PC-9 (cell line): ENCODE results near the gene MYH6. TPM values are rescaled to one million over a fixed set of nuclear protein-coding genes. Genes with fewer than 3 reads are reported as not detected.

Source experiments
- BruUV-seq: library from RNA; stranded (reverse); fragments of 400-500 nt; replicated peaks from 2 replicates; lab custom pipeline; 2021; lab: Mats Ljungman, UMichigan
- CTCF ChIA-PET: fragments of 300-600 bp; sonication (Branson Sonifier 250); formaldehyde crosslinking; loops from one replicate; lab custom pipeline; 2022; ENCODE audit warnings: antibody characterized with exemption; lab: Charles Lee
- POLR2A ChIA-PET: fragments of 300-600 bp; sonication (Branson Sonifier 250); formaldehyde crosslinking; loops from one replicate; lab custom pipeline; 2022; ENCODE audit warnings: antibody characterized with exemption; ENCODE audit not compliant: unreplicated experiment; lab: Charles Lee
- DNase-seq, 2 experiments: peaks; one replicate each; pipeline versions ENCODE4 v3.0.0 to v3.0.0-alpha.2; 2015 to 2022; ENCODE audit warnings: mixed read lengths in 1 of 2
- H2AFZ ChIP-seq: fragments of 200-600 bp; sonication (generic); 2 replicates; pipeline ENCODE4 v1.8.1; 2017; ENCODE audit warnings: antibody characterized with exemption
- H3F3A ChIP-seq: fragments of 200-600 bp; sonication (generic); 2 replicates; pipeline ENCODE4 v1.8.1; 2017; ENCODE audit warnings: antibody characterized with exemption, mild to moderate bottlenecking, low read depth; ENCODE audit not compliant: insufficient read depth
- H3K27ac ChIP-seq: fragments of 200-600 bp; sonication (generic); 2 replicates; pipeline ENCODE4 v1.6.1; 2016; ENCODE audit warnings: mixed run types
- H3K27me3 ChIP-seq: fragments of 200-600 bp; sonication (generic); 2 replicates; pipeline ENCODE4 v1.6.1; 2016; ENCODE audit warnings: low read depth, mixed run types; ENCODE audit not compliant: insufficient read depth
- H3K36me3 ChIP-seq: fragments of 200-600 bp; sonication (generic); 2 replicates; pipeline ENCODE4 v1.6.1; 2016; ENCODE audit warnings: low read depth, mixed run types
- H3K4me1 ChIP-seq: fragments of 200-600 bp; sonication (generic); replicated peaks from 2 replicates; pipeline ENCODE4 v1.6.1; 2016; ENCODE audit warnings: mixed run types; ENCODE audit not compliant: insufficient read depth
- H3K4me2 ChIP-seq: fragments of 200-600 bp; sonication (generic); 2 replicates; pipeline ENCODE4 v1.6.1; 2017; ENCODE audit warnings: mixed run types
- H3K4me3 ChIP-seq: fragments of 200-600 bp; sonication (generic); 2 replicates; pipeline ENCODE4 v1.6.1; 2016; ENCODE audit warnings: mixed run types
- H3K79me2 ChIP-seq: fragments of 200-600 bp; sonication (generic); 2 replicates; pipeline ENCODE4 v1.6.1; 2017; ENCODE audit warnings: low read depth, mixed run types
- H3K9me2 ChIP-seq: fragments of 200-600 bp; sonication (generic); 2 replicates; pipeline ENCODE4 v1.8.1; 2017; ENCODE audit warnings: mild to moderate bottlenecking; ENCODE audit not compliant: insufficient read depth
- H3K9me3 ChIP-seq: fragments of 200-600 bp; sonication (generic); 2 replicates; pipeline ENCODE4 v1.8.1; 2016; ENCODE audit warnings: low read depth; ENCODE audit not compliant: insufficient read depth
- H4K20me1 ChIP-seq: fragments of 200-600 bp; sonication (generic); 2 replicates; pipeline ENCODE4 v1.8.1; 2017; ENCODE audit not compliant: insufficient read depth
- EZH2 ChIP-seq: fragments of 200-600 bp; sonication (generic); IDR thresholded peaks from 2 replicates; pipeline ENCODE4 v1.8.0; 2017; ENCODE audit warnings: antibody characterized with exemption, low read depth
- intact Hi-C: fragments of 100-400 bp; cut with micrococcal nuclease; formaldehyde crosslinking; loops from one replicate; pipeline ENCODE4 v1.10.0; 2022; ENCODE audit not compliant: unreplicated experiment
- total RNA-seq: library from RNA; stranded (reverse); gene quantifications from 2 replicates; pipeline ENCODE4 v1.2.3, GENCODE V29; 2021
- TF ChIP-seq, protein P1 (sequence below): fragments of 200-600 bp; sonication (generic); conservative IDR thresholded peaks from 2 replicates; pipeline ENCODE4 v1.6.1; 2017; ENCODE audit warnings: mixed run types, antibody characterized with exemption, mild to moderate bottlenecking, moderate library complexity

MYH6 gene
- total RNA-seq, 1 experiment from 2014 or later = not detected

DNA sequence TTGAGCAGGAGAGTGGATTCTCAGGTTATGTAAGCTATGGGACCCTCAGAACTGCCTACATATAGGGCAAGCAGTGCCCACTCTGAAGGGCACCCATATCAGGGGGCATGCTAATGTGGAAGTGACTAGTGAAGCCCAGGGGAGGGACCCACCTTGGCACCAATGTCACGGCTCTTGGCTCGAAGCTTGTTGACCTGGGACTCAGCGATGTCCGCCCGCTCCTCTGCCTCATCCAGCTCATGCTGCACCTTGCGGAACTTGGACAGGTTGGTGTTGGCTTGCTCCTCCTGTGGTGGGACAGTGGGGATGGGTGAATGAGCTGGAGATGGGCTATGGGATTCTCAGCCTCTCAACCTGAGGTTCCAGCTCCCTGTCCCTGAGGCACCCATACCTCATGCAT is 25.8 kb downstream of the MYH6 start:
- no peaks in the 10 kb centered on the region for H3K36me3 ChIP-seq
- H3F3A ChIP-seq = no peaks in the 10 kb centered on the region
- H3K27me3 ChIP-seq = peaks cover 72% of the 10 kb centered on the region
- H4K20me1 ChIP-seq = no peaks in the 10 kb centered on the region
- no peak overlapping the region for H3K4me3 ChIP-seq
- BruUV-seq = no TSS peak
- no peaks in the 10 kb centered on the region for H3K4me1 ChIP-seq
- no peaks in the 10 kb centered on the region for H3K79me2 ChIP-seq
- H3K9me2 ChIP-seq = no peaks in the 10 kb centered on the region
- ChIA-PET CTCF (no interaction called here), POLR2A (no interaction called here)
- no peak for DNase-seq
- H3K27ac ChIP-seq = no peak overlapping the region
- TF ChIP-seq, protein P1, sequence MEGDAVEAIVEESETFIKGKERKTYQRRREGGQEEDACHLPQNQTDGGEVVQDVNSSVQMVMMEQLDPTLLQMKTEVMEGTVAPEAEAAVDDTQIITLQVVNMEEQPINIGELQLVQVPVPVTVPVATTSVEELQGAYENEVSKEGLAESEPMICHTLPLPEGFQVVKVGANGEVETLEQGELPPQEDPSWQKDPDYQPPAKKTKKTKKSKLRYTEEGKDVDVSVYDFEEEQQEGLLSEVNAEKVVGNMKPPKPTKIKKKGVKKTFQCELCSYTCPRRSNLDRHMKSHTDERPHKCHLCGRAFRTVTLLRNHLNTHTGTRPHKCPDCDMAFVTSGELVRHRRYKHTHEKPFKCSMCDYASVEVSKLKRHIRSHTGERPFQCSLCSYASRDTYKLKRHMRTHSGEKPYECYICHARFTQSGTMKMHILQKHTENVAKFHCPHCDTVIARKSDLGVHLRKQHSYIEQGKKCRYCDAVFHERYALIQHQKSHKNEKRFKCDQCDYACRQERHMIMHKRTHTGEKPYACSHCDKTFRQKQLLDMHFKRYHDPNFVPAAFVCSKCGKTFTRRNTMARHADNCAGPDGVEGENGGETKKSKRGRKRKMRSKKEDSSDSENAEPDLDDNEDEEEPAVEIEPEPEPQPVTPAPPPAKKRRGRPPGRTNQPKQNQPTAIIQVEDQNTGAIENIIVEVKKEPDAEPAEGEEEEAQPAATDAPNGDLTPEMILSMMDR = no peak
- no peak for TF ChIP-seq EZH2
- H3K9me3 ChIP-seq = no peaks in the 10 kb centered on the region
- H3K4me2 ChIP-seq = no peak overlapping the region
- intact Hi-C loops = no loop called here
- H2AFZ ChIP-seq = no peak overlapping the region

DNA sequence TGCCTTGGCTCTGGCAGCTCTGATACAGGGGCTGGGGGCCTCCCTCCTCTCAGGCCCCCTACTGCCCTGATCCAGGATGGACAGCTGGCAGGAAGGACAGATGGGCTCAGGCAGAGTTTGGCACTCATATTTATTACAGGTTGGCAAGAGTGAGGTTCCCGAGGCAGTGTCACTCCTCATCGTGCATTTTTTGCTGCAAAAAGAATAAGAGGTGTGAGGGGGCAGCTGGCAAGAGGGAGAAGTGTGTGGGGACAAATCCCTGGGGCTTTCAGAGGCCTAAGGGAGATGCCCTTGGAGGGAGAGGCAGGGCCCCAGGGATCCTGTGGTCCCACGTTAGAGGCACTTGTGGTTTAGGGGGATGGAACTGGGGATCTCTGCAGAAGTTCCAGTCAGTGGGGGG is 26.2 kb downstream of the MYH6 start:
- ChIA-PET CTCF (no interaction called here), POLR2A (no interaction called here)
- intact Hi-C loops = loop anchor here (2.0 kb wide), 1 partner anchor 261 kb away; no protein-coding TSS in a partner anchor

GRCh38 chr14:23380976-23381375 is 27.1 kb downstream of the MYH6 start:
- H3K36me3 ChIP-seq = no peaks in the 10 kb centered on the region
- intact Hi-C loops = loop anchor here (1.0 to 2.0 kb wide), 3 partner anchors 53 to 260 kb away; no protein-coding TSS in a partner anchor
- CTCF ChIA-PET = interaction anchor here (0.5 kb wide), 1 partner anchor 60 kb away, joined by 6 read pairs; the partner anchor contains the start of gene PABPN1
- H3K9me3 ChIP-seq = no peaks in the 10 kb centered on the region
- H3K4me1 ChIP-seq = no peaks in the 10 kb centered on the region
- no TSS peak for BruUV-seq
- H3K79me2 ChIP-seq = no peaks in the 10 kb centered on the region
- POLR2A ChIA-PET = no interaction called here
- no peak overlapping the region for H3K4me2 ChIP-seq
- H3F3A ChIP-seq = no peaks in the 10 kb centered on the region
- H3K27ac ChIP-seq = no peak overlapping the region
- TF ChIP-seq, protein P1 = no peak
- no peak for TF ChIP-seq EZH2
- H2AFZ ChIP-seq = no peak overlapping the region
- H3K9me2 ChIP-seq = no peaks in the 10 kb centered on the region
- no peaks in the 10 kb centered on the region for H4K20me1 ChIP-seq
- H3K27me3 ChIP-seq = peaks cover 78% of the 10 kb centered on the region
- no peak overlapping the region for H3K4me3 ChIP-seq
- no peak for DNase-seq

More for the DNA sequence above, 26.2 kb downstream of the MYH6 start:
- no peak overlapping the region for H3K27ac ChIP-seq
- no peak for DNase-seq
- BruUV-seq = no TSS peak
- peaks cover 72% of the 10 kb centered on the region for H3K27me3 ChIP-seq
- H3K9me2 ChIP-seq = no peaks in the 10 kb centered on the region
- H3K36me3 ChIP-seq = no peaks in the 10 kb centered on the region
- H3K4me3 ChIP-seq = no peak overlapping the region
- H3K79me2 ChIP-seq = no peaks in the 10 kb centered on the region
- H4K20me1 ChIP-seq = no peaks in the 10 kb centered on the region
- no peaks in the 10 kb centered on the region for H3K4me1 ChIP-seq
- no peak for TF ChIP-seq EZH2
- TF ChIP-seq, protein P1 = no peak
- no peak overlapping the region for H2AFZ ChIP-seq
- H3K9me3 ChIP-seq = no peaks in the 10 kb centered on the region
- no peak overlapping the region for H3K4me2 ChIP-seq
- H3F3A ChIP-seq = no peaks in the 10 kb centered on the region
